ENCODE measurements around the gene GPRC5D.
A peak's percentile ranks its signal among the peaks of the same experiment; 100 is the strongest.

The GPRC5D gene

DNA sequence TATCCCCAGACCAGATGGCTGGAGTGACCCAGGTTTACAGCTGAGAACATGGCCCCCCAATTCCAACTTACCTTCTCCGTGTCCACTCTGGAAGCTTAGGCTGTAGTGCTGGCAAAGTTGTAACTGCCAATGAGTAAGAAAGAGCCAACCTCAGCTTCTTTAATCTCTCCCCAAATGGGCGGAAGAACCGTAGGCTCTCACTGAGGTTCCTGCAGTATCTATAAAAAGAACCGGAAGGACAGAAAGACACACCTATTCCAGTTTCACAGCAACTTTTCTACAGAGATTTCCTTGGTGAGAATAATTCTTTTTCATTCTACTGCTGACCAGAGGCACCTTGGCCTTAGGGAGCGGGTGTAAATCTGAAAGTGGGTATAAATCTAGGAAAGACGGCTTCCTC, at the start of gene GPRC5D:
Gene GPRC5D (minus strand): TSS at position 135 of the 400 bp plus-strand sequence. CDS start 1,786 bp downstream, outside the sequence.
- no peak within 1 kb of the TSS for H3K4me3 ChIP-seq (replicated peaks; ENCODE audit: low read depth, low read length)
- TF ChIP-seq, protein P1, sequence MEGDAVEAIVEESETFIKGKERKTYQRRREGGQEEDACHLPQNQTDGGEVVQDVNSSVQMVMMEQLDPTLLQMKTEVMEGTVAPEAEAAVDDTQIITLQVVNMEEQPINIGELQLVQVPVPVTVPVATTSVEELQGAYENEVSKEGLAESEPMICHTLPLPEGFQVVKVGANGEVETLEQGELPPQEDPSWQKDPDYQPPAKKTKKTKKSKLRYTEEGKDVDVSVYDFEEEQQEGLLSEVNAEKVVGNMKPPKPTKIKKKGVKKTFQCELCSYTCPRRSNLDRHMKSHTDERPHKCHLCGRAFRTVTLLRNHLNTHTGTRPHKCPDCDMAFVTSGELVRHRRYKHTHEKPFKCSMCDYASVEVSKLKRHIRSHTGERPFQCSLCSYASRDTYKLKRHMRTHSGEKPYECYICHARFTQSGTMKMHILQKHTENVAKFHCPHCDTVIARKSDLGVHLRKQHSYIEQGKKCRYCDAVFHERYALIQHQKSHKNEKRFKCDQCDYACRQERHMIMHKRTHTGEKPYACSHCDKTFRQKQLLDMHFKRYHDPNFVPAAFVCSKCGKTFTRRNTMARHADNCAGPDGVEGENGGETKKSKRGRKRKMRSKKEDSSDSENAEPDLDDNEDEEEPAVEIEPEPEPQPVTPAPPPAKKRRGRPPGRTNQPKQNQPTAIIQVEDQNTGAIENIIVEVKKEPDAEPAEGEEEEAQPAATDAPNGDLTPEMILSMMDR (IDR thresholded peaks at IDR 0.05; ENCODE audit: low read length, missing control alignments): no peak
- DNase-seq (ENCODE audit: low read depth): no peak

DNA sequence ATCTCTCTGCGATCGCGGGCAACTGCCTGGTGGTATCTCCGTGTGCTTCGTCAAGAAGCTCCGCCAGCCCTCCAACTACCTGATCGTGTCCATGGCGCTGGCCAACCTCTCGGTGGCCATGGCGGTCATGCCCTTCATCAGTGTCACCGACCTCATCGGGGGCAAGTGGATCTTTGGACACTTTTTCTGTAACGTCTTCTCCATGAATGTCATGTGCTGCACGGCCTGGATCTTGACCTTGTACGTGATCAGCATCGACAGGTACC, 49.7 kb upstream of the GPRC5D start:
- H3K4me3 ChIP-seq (replicated peaks; ENCODE audit: low read depth, low read length): peak overlapping the region; percentile 94
- DNase-seq (ENCODE audit: low read depth): no peak
- TF ChIP-seq, protein P1 (IDR thresholded peaks at IDR 0.05; ENCODE audit: low read length, missing control alignments): no peak

DNA sequence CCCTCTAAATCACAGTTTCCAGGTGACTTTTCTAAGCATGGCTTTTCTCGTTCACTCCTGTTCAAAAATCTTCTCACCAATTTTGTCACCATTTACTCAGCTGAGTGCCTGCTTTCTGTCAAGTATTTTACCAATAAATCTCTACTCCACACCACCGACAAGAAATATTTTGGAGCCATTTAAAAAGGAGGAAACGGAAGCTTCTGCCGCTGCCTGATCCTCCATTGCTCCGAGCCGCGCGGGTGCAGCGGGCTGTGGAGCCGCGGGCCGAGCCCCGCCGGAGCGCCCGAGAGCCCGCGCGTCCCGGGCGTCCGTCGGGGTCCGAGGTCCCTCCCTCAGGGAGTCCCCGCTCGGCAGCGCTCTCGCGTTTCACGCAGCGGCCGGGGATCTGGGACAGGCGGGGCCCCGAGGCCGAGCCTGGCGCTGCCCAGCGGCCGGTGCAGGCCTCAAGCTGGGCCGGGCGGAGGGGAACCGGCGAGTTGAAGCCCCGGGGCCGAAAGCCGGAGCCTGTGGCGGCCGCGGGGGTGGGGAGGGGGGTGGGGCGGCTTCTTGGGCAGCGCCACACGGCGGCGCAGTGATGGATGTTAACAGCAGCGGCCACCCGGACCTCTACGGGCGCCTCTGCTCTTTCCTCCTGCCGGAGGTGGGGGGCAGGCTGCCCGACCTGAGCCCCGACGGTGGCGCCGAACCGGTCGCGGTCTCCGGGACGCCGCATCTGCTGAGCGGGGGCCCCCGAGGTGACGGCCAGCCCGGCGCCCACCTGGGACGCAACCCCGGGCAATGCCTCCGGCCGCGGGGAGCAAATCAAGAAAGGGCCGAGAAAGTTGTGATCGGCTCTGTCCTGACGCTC, 49.2 kb upstream of the GPRC5D start:
- TF ChIP-seq, protein P1 (IDR thresholded peaks at IDR 0.05; ENCODE audit: low read length, missing control alignments): peak; percentile 19
- peak overlapping the region; percentile 94 for H3K4me3 ChIP-seq (replicated peaks; ENCODE audit: low read depth, low read length)
- DNase-seq (ENCODE audit: low read depth): peak; percentile 55

DNA sequence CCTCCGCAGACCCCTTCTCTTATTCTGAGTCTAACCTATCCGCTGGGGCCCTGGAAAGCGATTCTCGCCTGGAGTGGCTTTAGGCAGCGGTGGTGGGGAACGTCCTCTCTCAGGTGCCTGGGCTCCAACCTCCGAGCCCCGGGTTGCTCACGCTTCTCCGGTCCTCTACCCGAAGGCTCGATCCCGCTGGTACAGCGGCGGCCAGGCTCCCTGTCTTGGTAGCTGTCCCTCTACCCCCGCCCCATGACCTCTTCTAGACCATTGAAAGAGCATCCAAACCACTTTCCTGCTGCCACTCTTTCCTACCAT, 48.6 kb upstream of the GPRC5D start:
- peak overlapping the region; percentile 94 for H3K4me3 ChIP-seq (replicated peaks; ENCODE audit: low read depth, low read length)
- DNase-seq (ENCODE audit: low read depth): no peak
- TF ChIP-seq, protein P1 (IDR thresholded peaks at IDR 0.05; ENCODE audit: low read length, missing control alignments): no peak

DNA sequence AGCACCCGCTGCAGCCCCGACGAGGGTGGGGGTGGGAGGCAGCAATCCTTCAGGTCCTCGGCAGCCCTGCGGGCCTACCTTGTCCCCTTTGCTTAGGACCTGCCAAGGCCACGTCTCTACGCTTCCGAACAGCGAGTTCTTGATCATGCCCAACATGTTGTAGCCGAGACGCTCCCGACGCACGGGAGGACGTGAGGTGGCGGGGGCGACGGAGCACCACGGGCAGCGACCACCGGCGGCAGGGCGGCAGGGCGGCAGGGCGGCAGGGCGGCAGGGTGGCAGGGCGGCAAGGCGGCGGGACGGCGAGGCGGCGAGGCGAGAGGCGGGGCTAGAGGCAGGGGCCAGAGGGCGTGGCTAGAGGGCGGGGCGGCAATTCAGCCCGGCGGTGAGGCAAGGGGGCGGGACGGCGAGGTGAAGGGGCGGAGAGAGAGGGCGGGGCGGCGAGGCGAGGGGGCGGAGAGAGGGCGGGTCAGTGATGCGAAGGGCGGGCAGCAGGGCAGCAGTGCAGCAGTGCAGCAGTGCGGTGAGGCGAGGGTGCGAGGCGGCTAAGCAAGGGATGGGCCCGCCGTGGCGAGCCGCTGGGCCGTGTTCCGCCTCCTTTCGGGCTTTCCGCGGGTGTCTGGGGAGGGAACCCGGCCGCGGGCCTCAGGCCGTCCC, 48.1 kb upstream of the GPRC5D start, which contains the start of gene HEBP1:
Gene HEBP1 (minus strand): TSS at position 307 of the 657 bp plus-strand sequence. CDS start 151 bp downstream, at position 156.
- TF ChIP-seq, protein P1 (IDR thresholded peaks at IDR 0.05; ENCODE audit: low read length, missing control alignments): no peak
- DNase-seq (ENCODE audit: low read depth): peak; percentile 91
- peak within 1 kb of the TSS; percentile 94 for H3K4me3 ChIP-seq (replicated peaks; ENCODE audit: low read depth, low read length)

DNA sequence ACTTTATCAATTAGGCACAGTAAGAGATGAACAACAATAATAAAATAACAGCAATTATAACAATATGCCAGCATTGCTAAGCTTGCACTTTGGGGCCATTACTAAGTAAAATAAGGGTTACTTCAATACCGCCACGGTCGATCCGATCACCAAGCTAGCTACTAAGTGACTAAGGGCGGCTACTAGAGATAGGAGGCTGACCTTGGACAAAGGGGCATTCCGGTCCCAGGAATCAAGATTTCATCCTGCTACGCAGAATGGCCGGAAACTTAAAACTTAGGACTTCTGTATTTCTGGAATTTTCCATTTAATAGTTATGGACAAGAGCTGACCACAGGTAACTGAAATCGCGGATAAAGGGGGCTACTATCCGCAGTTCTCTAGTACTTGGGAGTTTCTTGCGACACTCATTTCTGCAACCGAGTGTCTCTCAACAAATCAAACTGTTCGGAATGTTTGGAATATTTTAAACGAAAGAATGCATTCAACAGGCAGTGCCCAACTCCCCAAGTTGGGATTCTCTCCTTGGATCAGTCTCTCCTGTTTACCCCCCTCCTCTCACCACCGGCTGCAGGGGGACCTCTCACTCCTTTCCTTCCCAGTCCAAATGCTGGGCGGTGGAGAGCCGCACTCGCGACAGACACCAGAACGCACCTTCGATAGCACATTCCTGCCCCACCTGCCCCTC, 47.4 kb upstream of the GPRC5D start:
- H3K4me3 ChIP-seq (replicated peaks; ENCODE audit: low read depth, low read length): peak overlapping the region; percentile 94
- DNase-seq (ENCODE audit: low read depth): peak; percentile 32
- TF ChIP-seq, protein P1 (IDR thresholded peaks at IDR 0.05; ENCODE audit: low read length, missing control alignments): no peak
